ENCODE results near the gene NDP. TPM values are rescaled to one million over a fixed set of nuclear protein-coding genes. Genes with fewer than 3 reads are reported as not detected.

NDP gene
- total RNA-seq, 4 donors from 2014 or later: 4.7 TPM; not detected in 3

DNA sequence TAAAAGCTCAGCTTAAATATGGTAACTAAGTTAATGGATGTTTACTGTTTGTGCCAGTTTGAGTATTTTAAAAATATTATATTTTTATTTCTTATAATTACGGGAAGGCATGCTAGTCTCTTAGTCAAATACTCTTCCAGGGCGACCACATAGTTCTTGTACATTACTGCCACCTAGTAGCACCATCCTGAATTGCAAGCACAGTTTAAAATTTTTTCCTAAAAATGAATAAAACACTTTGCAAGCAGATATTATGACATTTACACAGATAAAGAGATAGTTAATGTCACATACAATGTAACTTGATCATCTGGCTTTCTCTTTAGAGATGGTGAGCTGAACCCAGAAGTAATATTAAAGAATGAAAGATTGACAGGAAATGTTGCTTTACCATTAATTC is 11.5 kb downstream of the NDP start:
- DNase-seq: no peak
- Histone ChIP-seq H3K27ac (no peak overlapping the region), H3K9me3 (no peaks in the 10 kb centered on the region), H3K27me3 (no peaks in the 10 kb centered on the region), H3K4me1 (no peaks in the 10 kb centered on the region), H3K4me3 (no peak overlapping the region), H3K36me3 (no peaks in the 10 kb centered on the region)
- TF ChIP-seq POLR2A (IDR thresholded peaks at IDR 0.05): no peak
- TF ChIP-seq, protein P1, sequence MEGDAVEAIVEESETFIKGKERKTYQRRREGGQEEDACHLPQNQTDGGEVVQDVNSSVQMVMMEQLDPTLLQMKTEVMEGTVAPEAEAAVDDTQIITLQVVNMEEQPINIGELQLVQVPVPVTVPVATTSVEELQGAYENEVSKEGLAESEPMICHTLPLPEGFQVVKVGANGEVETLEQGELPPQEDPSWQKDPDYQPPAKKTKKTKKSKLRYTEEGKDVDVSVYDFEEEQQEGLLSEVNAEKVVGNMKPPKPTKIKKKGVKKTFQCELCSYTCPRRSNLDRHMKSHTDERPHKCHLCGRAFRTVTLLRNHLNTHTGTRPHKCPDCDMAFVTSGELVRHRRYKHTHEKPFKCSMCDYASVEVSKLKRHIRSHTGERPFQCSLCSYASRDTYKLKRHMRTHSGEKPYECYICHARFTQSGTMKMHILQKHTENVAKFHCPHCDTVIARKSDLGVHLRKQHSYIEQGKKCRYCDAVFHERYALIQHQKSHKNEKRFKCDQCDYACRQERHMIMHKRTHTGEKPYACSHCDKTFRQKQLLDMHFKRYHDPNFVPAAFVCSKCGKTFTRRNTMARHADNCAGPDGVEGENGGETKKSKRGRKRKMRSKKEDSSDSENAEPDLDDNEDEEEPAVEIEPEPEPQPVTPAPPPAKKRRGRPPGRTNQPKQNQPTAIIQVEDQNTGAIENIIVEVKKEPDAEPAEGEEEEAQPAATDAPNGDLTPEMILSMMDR (IDR thresholded peaks at IDR 0.05): peak in 3 of 6 experiments; percentile 17 to 37 (median 23)

DNA sequence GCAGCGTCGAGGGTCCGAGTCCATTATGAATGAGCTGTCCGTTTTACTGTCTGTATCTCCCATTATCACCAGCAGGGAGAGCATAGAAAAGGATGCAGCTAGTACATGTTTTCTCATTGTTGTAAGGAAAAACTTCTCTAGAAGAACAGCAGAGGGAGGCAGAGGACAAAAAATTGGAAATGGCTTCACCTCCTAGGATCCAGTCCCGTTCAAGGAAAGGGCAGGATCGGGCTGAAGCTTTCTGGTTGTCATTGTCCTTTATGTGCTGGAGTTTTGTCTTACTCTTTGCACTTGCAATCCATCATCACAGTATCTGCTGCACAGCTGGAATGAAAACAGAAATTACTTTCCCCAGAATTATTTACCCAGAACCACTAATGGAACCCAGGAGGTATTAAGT is 14.7 kb downstream of the NDP start:
- DNase-seq: no peak
- H3K9me3 ChIP-seq: no peaks in the 10 kb centered on the region
- no peaks in the 10 kb centered on the region for H3K4me1 ChIP-seq
- TF ChIP-seq POLR2A (IDR thresholded peaks at IDR 0.05): no peak
- TF ChIP-seq, protein P1 (IDR thresholded peaks at IDR 0.05): peak; percentile 5 to 91 (median 68)
- H3K27ac ChIP-seq: no peak overlapping the region
- no peaks in the 10 kb centered on the region for H3K27me3 ChIP-seq
- no peak overlapping the region for H3K4me3 ChIP-seq
- no peaks in the 10 kb centered on the region for H3K36me3 ChIP-seq

DNA sequence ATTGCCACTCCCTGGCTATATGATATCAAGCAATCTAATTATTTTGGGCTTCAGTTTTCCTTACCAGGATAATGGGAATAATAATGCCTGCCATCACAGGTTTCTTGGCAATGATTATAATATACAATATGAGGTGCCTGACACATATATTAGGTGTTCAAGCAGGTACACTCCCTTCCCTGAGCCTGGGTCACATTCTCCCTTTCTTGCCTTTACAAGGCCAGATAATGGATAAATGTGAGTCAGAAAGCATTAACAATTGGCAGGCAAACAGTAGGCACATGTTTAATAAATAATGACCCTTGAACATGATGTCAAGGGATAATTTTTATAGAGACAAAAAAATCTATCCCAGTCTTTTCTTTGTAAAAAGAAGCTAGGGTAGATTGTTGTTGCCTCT is 17.2 kb downstream of the NDP start:
- DNase-seq: no peak
- Histone ChIP-seq H3K4me3 (no peak overlapping the region), H3K4me1 (no peaks in the 10 kb centered on the region), H3K27me3 (no peaks in the 10 kb centered on the region), H3K36me3 (no peaks in the 10 kb centered on the region), H3K9me3 (no peaks in the 10 kb centered on the region), H3K27ac (no peak overlapping the region)
- TF ChIP-seq, protein P1 (IDR thresholded peaks at IDR 0.05): no peak
- TF ChIP-seq POLR2A (IDR thresholded peaks at IDR 0.05): no peak

DNA sequence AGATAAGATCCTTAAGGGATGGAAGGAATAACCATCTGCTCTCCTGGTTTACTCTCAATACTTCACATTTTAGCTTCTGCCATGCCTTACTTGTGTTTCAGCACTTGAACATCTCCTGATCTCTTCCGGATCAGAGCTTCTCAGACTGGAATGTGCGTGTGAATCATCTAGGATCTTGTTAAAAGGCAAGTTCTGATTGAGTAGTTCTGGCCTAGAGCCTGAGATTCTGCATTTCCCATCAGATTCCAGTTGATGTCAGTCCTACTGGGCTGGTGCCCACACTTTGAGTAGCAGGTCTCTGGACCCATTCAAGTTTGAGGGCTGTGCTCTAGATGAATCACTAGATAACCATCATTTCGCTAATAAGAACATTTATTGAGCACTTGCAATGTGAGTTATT is 20.0 kb downstream of the NDP start:
- H3K27me3 ChIP-seq: no peaks in the 10 kb centered on the region
- no peaks in the 10 kb centered on the region for H3K4me1 ChIP-seq
- no peak for DNase-seq
- H3K9me3 ChIP-seq: no peaks in the 10 kb centered on the region
- H3K27ac ChIP-seq: no peak overlapping the region
- TF ChIP-seq, protein P1 (IDR thresholded peaks at IDR 0.05): no peak
- TF ChIP-seq POLR2A (IDR thresholded peaks at IDR 0.05): no peak
- H3K4me3 ChIP-seq: no peak overlapping the region
- no peaks in the 10 kb centered on the region for H3K36me3 ChIP-seq

DNA sequence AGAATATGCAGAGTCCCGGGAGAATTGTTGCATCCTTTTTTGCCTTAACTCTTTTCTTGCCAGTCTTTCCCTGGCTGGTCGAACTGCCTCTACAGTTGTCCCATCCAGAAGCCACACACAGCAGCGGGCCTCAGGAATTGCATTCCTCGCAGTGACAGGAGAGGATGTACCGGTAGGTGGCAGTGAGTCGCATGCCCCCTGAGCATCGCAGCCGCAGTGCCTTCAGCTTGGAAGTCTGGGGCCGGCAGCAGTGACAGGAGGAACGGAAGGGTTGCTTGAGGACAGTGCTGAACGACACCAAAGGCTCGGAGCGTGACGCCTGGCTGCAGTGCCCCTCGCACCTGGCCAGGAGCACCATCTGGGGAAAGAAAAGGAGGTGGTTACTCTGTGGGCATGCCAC is 23.5 kb downstream of the NDP start:
- no peaks in the 10 kb centered on the region for H3K9me3 ChIP-seq
- H3K36me3 ChIP-seq: no peaks in the 10 kb centered on the region
- H3K27ac ChIP-seq: no peak overlapping the region
- H3K4me1 ChIP-seq: no peaks in the 10 kb centered on the region
- peak in 2 of 3 donors; percentile 47 to 61 for DNase-seq
- no peak overlapping the region for H3K4me3 ChIP-seq
- H3K27me3 ChIP-seq: no peaks in the 10 kb centered on the region
- no peak for TF ChIP-seq POLR2A (IDR thresholded peaks at IDR 0.05)
- TF ChIP-seq, protein P1 (IDR thresholded peaks at IDR 0.05): peak in 3 of 6 experiments; percentile 16 to 45 (median 42)

Measured in Peyer's patch (tissue), 4 donors.